K562 (cell line): ENCODE results near the gene MME.

Source experiments
- EHMT2 ChIP-seq: fragments of 450-650 bp; IDR thresholded peaks from 2 replicates; pipeline ENCODE4 v1.6.1; 2018; ENCODE audit warnings: antibody characterized with exemption
- ELF1 ChIP-seq: fragments of 200-800 bp; sonication (Bioruptor generic); IDR thresholded peaks from 2 replicates; pipeline ENCODE4 v1.6.1; 2016; ENCODE audit warnings: missing genetic modification characterization, missing compliant biosample characterization
- GABPB1 ChIP-seq: sonication (generic); formaldehyde crosslinking; IDR thresholded peaks from 2 replicates; pipeline ENCODE4 v1.8.0; 2022; ENCODE audit warnings: mild to moderate bottlenecking, missing genetic modification reagents
- GATA2 ChIP-seq: sonication (generic); formaldehyde crosslinking; IDR thresholded peaks from 2 replicates; pipeline ENCODE4 v1.4.0; 2020; ENCODE audit warnings: mild to moderate bottlenecking, missing genetic modification reagents
- HDAC6 ChIP-seq: IDR thresholded peaks from 2 replicates; pipeline ENCODE4 v1.6.1; 2012; ENCODE audit warnings: low read depth, mild to moderate bottlenecking, control low read depth, inconsistent platforms, low read length, moderate library complexity
- MAFF ChIP-seq: IDR thresholded peaks from 2 replicates; pipeline ENCODE4 v1.6.1; 2012; ENCODE audit warnings: low read length, improper control_type of control experiment
- NR1H2 ChIP-seq: sonication (generic); formaldehyde crosslinking; IDR thresholded peaks from 2 replicates; pipeline ENCODE4 v1.4.0; 2020; ENCODE audit warnings: mild to moderate bottlenecking, missing genetic modification reagents
- SMAD4 ChIP-seq: fragments of 250-450 bp; sonication (Bioruptor Pico); conservative IDR thresholded peaks from 2 replicates; pipeline ENCODE4 v1.8.0; 2021; ENCODE audit warnings: inconsistent platforms, mild to moderate bottlenecking, moderate library complexity
- SPI1 ChIP-seq: IDR thresholded peaks from 2 replicates; pipeline ENCODE4 v1.6.1; 2011; ENCODE audit warnings: low read depth, low read length, control low read depth, borderline replicate concordance
- ZKSCAN1 ChIP-seq: fragments of 150-350 bp; IDR thresholded peaks from 2 replicates; pipeline ENCODE4 v1.6.1; 2016; ENCODE audit warnings: low read depth, low read length
- TF ChIP-seq, protein P1 (sequence below), 2 experiments: fragments of 450-650 bp; IDR thresholded peaks; 2 replicates each; pipeline ENCODE4 v1.6.1; 2018; ENCODE audit warnings: mild to moderate bottlenecking in 2 of 2, low read depth in 1 of 2; ENCODE audit not compliant: partially characterized antibody in 2 of 2
- TF ChIP-seq, protein P2 (sequence below), 2 experiments: IDR thresholded peaks; 2 replicates each; pipeline ENCODE4 v1.6.1; 2012; ENCODE audit warnings: improper control_type of control experiment in 2 of 2, low read depth in 2 of 2, low read length in 2 of 2, borderline replicate concordance in 1 of 2
- TF ChIP-seq, protein P3 (sequence below): sonication (generic); formaldehyde crosslinking; IDR thresholded peaks from 2 replicates; pipeline ENCODE4 v1.8.1; 2023; ENCODE audit warnings: mild to moderate bottlenecking, missing genetic modification reagents, moderate library complexity

GRCh38 chr3:155102329-155102728, 22.2 kb downstream of the MME start:
- no peak for TF ChIP-seq HDAC6
- TF ChIP-seq ZKSCAN1, result no peak
- TF ChIP-seq, protein P1, sequence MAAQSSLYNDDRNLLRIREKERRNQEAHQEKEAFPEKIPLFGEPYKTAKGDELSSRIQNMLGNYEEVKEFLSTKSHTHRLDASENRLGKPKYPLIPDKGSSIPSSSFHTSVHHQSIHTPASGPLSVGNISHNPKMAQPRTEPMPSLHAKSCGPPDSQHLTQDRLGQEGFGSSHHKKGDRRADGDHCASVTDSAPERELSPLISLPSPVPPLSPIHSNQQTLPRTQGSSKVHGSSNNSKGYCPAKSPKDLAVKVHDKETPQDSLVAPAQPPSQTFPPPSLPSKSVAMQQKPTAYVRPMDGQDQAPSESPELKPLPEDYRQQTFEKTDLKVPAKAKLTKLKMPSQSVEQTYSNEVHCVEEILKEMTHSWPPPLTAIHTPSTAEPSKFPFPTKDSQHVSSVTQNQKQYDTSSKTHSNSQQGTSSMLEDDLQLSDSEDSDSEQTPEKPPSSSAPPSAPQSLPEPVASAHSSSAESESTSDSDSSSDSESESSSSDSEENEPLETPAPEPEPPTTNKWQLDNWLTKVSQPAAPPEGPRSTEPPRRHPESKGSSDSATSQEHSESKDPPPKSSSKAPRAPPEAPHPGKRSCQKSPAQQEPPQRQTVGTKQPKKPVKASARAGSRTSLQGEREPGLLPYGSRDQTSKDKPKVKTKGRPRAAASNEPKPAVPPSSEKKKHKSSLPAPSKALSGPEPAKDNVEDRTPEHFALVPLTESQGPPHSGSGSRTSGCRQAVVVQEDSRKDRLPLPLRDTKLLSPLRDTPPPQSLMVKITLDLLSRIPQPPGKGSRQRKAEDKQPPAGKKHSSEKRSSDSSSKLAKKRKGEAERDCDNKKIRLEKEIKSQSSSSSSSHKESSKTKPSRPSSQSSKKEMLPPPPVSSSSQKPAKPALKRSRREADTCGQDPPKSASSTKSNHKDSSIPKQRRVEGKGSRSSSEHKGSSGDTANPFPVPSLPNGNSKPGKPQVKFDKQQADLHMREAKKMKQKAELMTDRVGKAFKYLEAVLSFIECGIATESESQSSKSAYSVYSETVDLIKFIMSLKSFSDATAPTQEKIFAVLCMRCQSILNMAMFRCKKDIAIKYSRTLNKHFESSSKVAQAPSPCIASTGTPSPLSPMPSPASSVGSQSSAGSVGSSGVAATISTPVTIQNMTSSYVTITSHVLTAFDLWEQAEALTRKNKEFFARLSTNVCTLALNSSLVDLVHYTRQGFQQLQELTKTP (IDR thresholded peaks at IDR 0.05; ENCODE audit: low read depth in 1 of 2, partially characterized antibody in 2 of 2), result no peak
- no peak for TF ChIP-seq ELF1 (tag)
- no peak for TF ChIP-seq GABPB1 (CRISPR knock-in tag)
- no peak for TF ChIP-seq SMAD4 (CRISPR knock-in tag)
- no peak for TF ChIP-seq MAFF
- TF ChIP-seq SPI1, result no peak
- no peak for TF ChIP-seq GATA2 (CRISPR knock-in tag)
- TF ChIP-seq, protein P2, sequence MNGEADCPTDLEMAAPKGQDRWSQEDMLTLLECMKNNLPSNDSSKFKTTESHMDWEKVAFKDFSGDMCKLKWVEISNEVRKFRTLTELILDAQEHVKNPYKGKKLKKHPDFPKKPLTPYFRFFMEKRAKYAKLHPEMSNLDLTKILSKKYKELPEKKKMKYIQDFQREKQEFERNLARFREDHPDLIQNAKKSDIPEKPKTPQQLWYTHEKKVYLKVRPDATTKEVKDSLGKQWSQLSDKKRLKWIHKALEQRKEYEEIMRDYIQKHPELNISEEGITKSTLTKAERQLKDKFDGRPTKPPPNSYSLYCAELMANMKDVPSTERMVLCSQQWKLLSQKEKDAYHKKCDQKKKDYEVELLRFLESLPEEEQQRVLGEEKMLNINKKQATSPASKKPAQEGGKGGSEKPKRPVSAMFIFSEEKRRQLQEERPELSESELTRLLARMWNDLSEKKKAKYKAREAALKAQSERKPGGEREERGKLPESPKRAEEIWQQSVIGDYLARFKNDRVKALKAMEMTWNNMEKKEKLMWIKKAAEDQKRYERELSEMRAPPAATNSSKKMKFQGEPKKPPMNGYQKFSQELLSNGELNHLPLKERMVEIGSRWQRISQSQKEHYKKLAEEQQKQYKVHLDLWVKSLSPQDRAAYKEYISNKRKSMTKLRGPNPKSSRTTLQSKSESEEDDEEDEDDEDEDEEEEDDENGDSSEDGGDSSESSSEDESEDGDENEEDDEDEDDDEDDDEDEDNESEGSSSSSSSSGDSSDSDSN (IDR thresholded peaks at IDR 0.05; ENCODE audit: borderline replicate concordance in 1 of 2, low read depth in 2 of 2, low read length in 2 of 2), result no peak
- no peak for TF ChIP-seq NR1H2 (CRISPR knock-in tag)
- TF ChIP-seq, protein P3, sequence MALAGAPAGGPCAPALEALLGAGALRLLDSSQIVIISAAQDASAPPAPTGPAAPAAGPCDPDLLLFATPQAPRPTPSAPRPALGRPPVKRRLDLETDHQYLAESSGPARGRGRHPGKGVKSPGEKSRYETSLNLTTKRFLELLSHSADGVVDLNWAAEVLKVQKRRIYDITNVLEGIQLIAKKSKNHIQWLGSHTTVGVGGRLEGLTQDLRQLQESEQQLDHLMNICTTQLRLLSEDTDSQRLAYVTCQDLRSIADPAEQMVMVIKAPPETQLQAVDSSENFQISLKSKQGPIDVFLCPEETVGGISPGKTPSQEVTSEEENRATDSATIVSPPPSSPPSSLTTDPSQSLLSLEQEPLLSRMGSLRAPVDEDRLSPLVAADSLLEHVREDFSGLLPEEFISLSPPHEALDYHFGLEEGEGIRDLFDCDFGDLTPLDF (CRISPR knock-in tag), result no peak
- TF ChIP-seq EHMT2, result no peak
